GM13976 (cell line): ENCODE results near the gene SRCAP.

Source experiments
- DNase-seq: peaks from one replicate; pipeline ENCODE4 v3.0.0; 2012; ENCODE audit warnings: low spot score
- CTCF ChIP-seq: IDR thresholded peaks from 2 replicates; pipeline ENCODE4 v1.5.1; 2012; ENCODE audit warnings: borderline replicate concordance, mild to moderate bottlenecking; ENCODE audit not compliant: insufficient read depth; ENCODE audit errors: extremely low read depth, missing control alignments, control extremely low read depth
- in situ Hi-C: fragments of 300-500 bp; cut with MboI; formaldehyde crosslinking; loops from one replicate; pipeline ENCODE4 v1.12.0; 2022; ENCODE audit warnings: low sequenced_read_pairs, mixed read lengths, inconsistent platforms; ENCODE audit not compliant: unreplicated experiment

SRCAP gene

GRCh38 chr16:30728899-30729672 lies 30.1 kb downstream of the SRCAP start:
- in situ Hi-C loops: no loop called here
- no peak for DNase-seq
- no peak for TF ChIP-seq CTCF

GRCh38 chr16:30731411-30731810 lies 32.4 kb downstream of the SRCAP start:
- TF ChIP-seq CTCF: no peak
- DNase-seq: no peak
- in situ Hi-C loops: no loop called here

- no peak for TF ChIP-seq CTCF
- in situ Hi-C loops: no loop called here
- DNase-seq: no peak
These were observed 38.2 kb downstream of the SRCAP start for GRCh38 chr16:30736995-30737793.

GRCh38 chr16:30737794-30738648 lies 39.0 kb downstream of the SRCAP start:
- in situ Hi-C loops: no loop called here
- no peak for TF ChIP-seq CTCF
- no peak for DNase-seq

- no peak for DNase-seq
- in situ Hi-C loops: no loop called here
- TF ChIP-seq CTCF: no peak
These were observed 40.3 kb downstream of the SRCAP start for GRCh38 chr16:30738984-30739951.
